ENCODE results near the gene IL9.

DNA sequence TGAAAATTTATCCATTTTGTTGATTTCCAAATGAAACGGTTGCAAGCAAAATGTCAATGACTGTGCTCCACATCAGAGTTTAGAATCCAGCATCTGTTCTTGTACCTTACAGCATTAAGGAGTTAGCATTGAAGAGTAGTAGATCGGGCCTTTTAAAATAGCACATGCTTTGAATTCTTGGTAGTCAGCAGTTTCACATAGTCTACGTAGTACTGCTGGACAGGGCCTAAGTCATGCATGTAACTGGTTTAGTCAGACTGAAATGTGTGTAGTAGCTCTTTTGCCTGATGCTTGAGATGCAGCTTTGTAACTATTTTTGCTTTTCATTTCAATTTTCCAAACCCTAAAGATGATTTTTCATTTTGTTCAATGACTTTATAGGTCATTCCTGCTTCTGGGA is 39.3 kb upstream of the IL9 start:
- TF ChIP-seq POLR2AphosphoS5 (IDR thresholded peaks at IDR 0.05; ENCODE audit: borderline replicate concordance, low read depth, low read length) (no peak), EZH2 (IDR thresholded peaks at IDR 0.05) (no peak), FOXP2 (optimal IDR thresholded peaks at IDR 0.05; ENCODE audit: control extremely low read depth, extremely low read length, insufficient read depth) (no peak)
